IMR-90 (cell line): ENCODE data around the gene CCT5. TPM values are rescaled to one million over a fixed set of nuclear protein-coding genes. Genes with fewer than 3 reads are reported as not detected.

Experiments
- ATAC-seq: fragments of 200-7000 bp; cut with Tn5 transposase; 2 replicates; pipeline ENCODE4 v1.9.1; 2020; ENCODE audit warnings: low read depth, mild to moderate bottlenecking, moderate library complexity
- BruUV-seq: library from RNA; stranded (reverse); fragments of 400-500 nt; replicated peaks from 2 replicates; lab custom pipeline; 2021; lab: Mats Ljungman, UMichigan
- CTCF ChIA-PET: fragments of 300-600 bp; formaldehyde crosslinking; extraction: SDS; loops from one replicate; lab custom pipeline; 2021; ENCODE audit warnings: antibody characterized with exemption; lab: Yijun Ruan, JAX
- POLR2A ChIA-PET: fragments of 300-600 bp; sonication (Branson Sonifier 250); formaldehyde crosslinking; loops from one replicate; lab custom pipeline; 2022; ENCODE audit warnings: antibody characterized with exemption; ENCODE audit not compliant: unreplicated experiment; lab: Charles Lee
- DNase-seq: peaks from one replicate; pipeline ENCODE4 v3.0.0; 2013
- H2AFZ ChIP-seq: replicated peaks from 2 replicates; pipeline ENCODE3; 2013; ENCODE audit warnings: low read length, mild to moderate bottlenecking; ENCODE audit not compliant: poor library complexity
- H2AK5ac ChIP-seq: 2 replicates; pipeline ENCODE4 v1.6.1; 2013; ENCODE audit warnings: low read depth, low read length, inconsistent platforms
- H2AK9ac ChIP-seq: replicated peaks from 2 replicates; pipeline ENCODE3; 2013; ENCODE audit warnings: mild to moderate bottlenecking, low read depth, low read length, moderate library complexity; ENCODE audit not compliant: poor library complexity
- H2BK120ac ChIP-seq: 2 replicates; pipeline ENCODE4 v1.6.1; 2013; ENCODE audit warnings: low read depth, low read length, inconsistent platforms
- H2BK15ac ChIP-seq: 3 replicates; pipeline ENCODE4 v1.6.1; 2013; ENCODE audit warnings: low read depth, low read length, inconsistent platforms
- H2BK20ac ChIP-seq: 2 replicates; pipeline ENCODE4 v1.6.1; 2013; ENCODE audit warnings: low read depth, mild to moderate bottlenecking, inconsistent platforms, low read length, moderate library complexity
- H2BK5ac ChIP-seq: 2 replicates; pipeline ENCODE4 v1.6.1; 2013; ENCODE audit warnings: mild to moderate bottlenecking, low read depth, low read length, inconsistent platforms; ENCODE audit not compliant: poor library complexity, severe bottlenecking
- H3K14ac ChIP-seq: replicated peaks from 2 replicates; pipeline ENCODE4 v1.6.1; 2013; ENCODE audit warnings: low read depth, low read length, inconsistent platforms
- H3K18ac ChIP-seq: 2 replicates; pipeline ENCODE4 v1.6.1; 2013; ENCODE audit warnings: low read depth, low read length, control low read depth
- H3K23ac ChIP-seq: 2 replicates; pipeline ENCODE4 v1.6.1; 2013; ENCODE audit warnings: low read depth, low read length, inconsistent platforms
- H3K27ac ChIP-seq: 2 replicates; pipeline ENCODE4 v1.5.1; 2013; ENCODE audit warnings: mild to moderate bottlenecking, control low read depth, low read length; ENCODE audit not compliant: insufficient read depth
- H3K27me3 ChIP-seq: 2 replicates; pipeline ENCODE4 v1.6.1; 2013; ENCODE audit warnings: low read length; ENCODE audit not compliant: control insufficient read depth, insufficient read depth
- H3K36me3 ChIP-seq: 2 replicates; pipeline ENCODE4 v1.6.1; 2013; ENCODE audit warnings: low read length, mixed read lengths; ENCODE audit not compliant: control insufficient read depth, insufficient read depth
- H3K4ac ChIP-seq: 2 replicates; pipeline ENCODE4 v1.6.1; 2013; ENCODE audit warnings: low read depth, low read length, inconsistent platforms
- H3K4me1 ChIP-seq: 2 replicates; pipeline ENCODE4 v1.6.1; 2013; ENCODE audit warnings: low read length, mixed read lengths; ENCODE audit not compliant: control insufficient read depth, insufficient read depth
- H3K4me2 ChIP-seq: 2 replicates; pipeline ENCODE4 v1.6.1; 2013; ENCODE audit warnings: low read depth, mild to moderate bottlenecking, control low read depth, low read length, moderate library complexity
- H3K4me3 ChIP-seq: 2 replicates; pipeline ENCODE4 v1.5.1; 2013; ENCODE audit warnings: low read depth, mild to moderate bottlenecking, control low read depth, low read length, moderate library complexity; ENCODE audit not compliant: insufficient read depth
- H3K56ac ChIP-seq: 2 replicates; pipeline ENCODE4 v1.6.1; 2013; ENCODE audit warnings: low read length, inconsistent platforms; ENCODE audit not compliant: insufficient read depth; ENCODE audit errors: extremely low read depth
- H3K79me1 ChIP-seq, 2 experiments: 2 replicates each; pipeline ENCODE4 v1.6.1; 2013; ENCODE audit warnings: low read length in 2 of 2, inconsistent platforms in 1 of 2, low read depth in 1 of 2
- H3K9ac ChIP-seq: 2 replicates; pipeline ENCODE4 v1.6.1; 2013; ENCODE audit warnings: low read depth, low read length, control low read depth
- H3K9me1 ChIP-seq: 2 replicates; pipeline ENCODE4 v1.6.1; 2013; ENCODE audit warnings: low read length, inconsistent platforms; ENCODE audit not compliant: insufficient read depth
- H3K9me3 ChIP-seq: 2 replicates; pipeline ENCODE4 v1.6.1; 2013; ENCODE audit warnings: low read length; ENCODE audit not compliant: control insufficient read depth, insufficient read depth
- H4K20me1 ChIP-seq: 2 replicates; pipeline ENCODE4 v1.6.1; 2013; ENCODE audit warnings: low read length, inconsistent platforms; ENCODE audit not compliant: insufficient read depth
- H4K5ac ChIP-seq: 2 replicates; pipeline ENCODE4 v1.6.1; 2013; ENCODE audit warnings: mild to moderate bottlenecking, low read depth, low read length, control low read depth
- H4K8ac ChIP-seq, 2 experiments: 2 replicates each; pipeline ENCODE4 v1.6.1; 2013; ENCODE audit warnings: low read depth in 2 of 2, low read length in 2 of 2, control low read depth in 1 of 2, inconsistent platforms in 1 of 2
- H4K91ac ChIP-seq: 2 replicates; pipeline ENCODE4 v1.6.1; 2013; ENCODE audit warnings: low read depth, low read length, inconsistent platforms; ENCODE audit not compliant: insufficient read depth
- BHLHE40 ChIP-seq: fragments of 150-350 bp; IDR thresholded peaks from 2 replicates; pipeline ENCODE4 v1.6.1; 2016; ENCODE audit warnings: mild to moderate bottlenecking, low read depth, low read length
- CHD1 ChIP-seq: IDR thresholded peaks from 2 replicates; pipeline ENCODE4 v1.6.1; 2012; ENCODE audit warnings: low read depth, low read length, improper control_type of control experiment
- FOS ChIP-seq: fragments of 150-350 bp; IDR thresholded peaks from 2 replicates; pipeline ENCODE4 v1.6.1; 2016; ENCODE audit warnings: low read depth, low read length
- MXI1 ChIP-seq: IDR thresholded peaks from 2 replicates; pipeline ENCODE4 v1.6.1; 2012; ENCODE audit warnings: low read depth, mild to moderate bottlenecking, low read length, moderate library complexity, borderline replicate concordance
- NFE2L2 ChIP-seq: fragments of 150-350 bp; IDR thresholded peaks from 2 replicates; pipeline ENCODE4 v1.6.1; 2016; ENCODE audit warnings: low read depth, mild to moderate bottlenecking, low read length
- RAD21 ChIP-seq: IDR thresholded peaks from 2 replicates; pipeline ENCODE4 v1.6.1; 2012; ENCODE audit warnings: low read length, improper control_type of control experiment
- RCOR1 ChIP-seq: IDR thresholded peaks from 2 replicates; pipeline ENCODE4 v1.6.1; 2012; ENCODE audit warnings: mild to moderate bottlenecking, low read length, improper control_type of control experiment; ENCODE audit not compliant: insufficient replicate concordance
- RFX5 ChIP-seq: IDR thresholded peaks from 2 replicates; pipeline ENCODE4 v1.8.0; 2012; ENCODE audit warnings: low read depth, mild to moderate bottlenecking, low read length, moderate library complexity
- SMC3 ChIP-seq: fragments of 150-350 bp; IDR thresholded peaks from 2 replicates; pipeline ENCODE4 v1.6.1; 2016; ENCODE audit warnings: low read depth, mild to moderate bottlenecking, antibody characterized with exemption, low read length, moderate library complexity
- WGBS, 2 experiments: methylation state at CpG; one replicate each; pipeline versions ENCODE4 v1.1.5 to v1.1.7; 2013; ENCODE audit warnings: missing lambda C conversion rate in 2 of 2; ENCODE audit not compliant: insufficient read length in 1 of 2; ENCODE audit errors: extremely low coverage in 2 of 2; 5-methylcytosine and 5-hydroxymethylcytosine counted together
- dilution Hi-C: fragments of 300-500 bp; cut with HindIII; formaldehyde crosslinking; loops from one replicate; pipeline ENCODE4 v1.14.3; 2018; ENCODE audit warnings: low sequenced_read_pairs; ENCODE audit not compliant: unreplicated experiment
- in situ Hi-C: fragments of 300-500 bp; cut with MboI; formaldehyde crosslinking; loops from 3 replicates; pipeline ENCODE4 v1.14.3; 2019; ENCODE audit warnings: low sequenced_read_pairs, inconsistent platforms, mixed read lengths
- intact Hi-C: fragments of 100-400 bp; cut with micrococcal nuclease; formaldehyde crosslinking; loops from 2 replicates; pipeline ENCODE4 v1.10.0; 2022
- polyA plus RNA-seq, 3 experiments: library from polyadenylated mRNA; depleted of rRNA; stranded (reverse); fragments of >200 nt; gene quantifications; 2 replicates each; pipeline ENCODE4 v1.2.3, GENCODE V29; 2012; ENCODE audit warnings: low replicate concordance in 1 of 3
- total RNA-seq: library from RNA; depleted of rRNA; stranded (reverse); fragments of >200 nt; gene quantifications from 2 replicates; pipeline ENCODE4 v1.2.3, GENCODE V29; 2012
- TF ChIP-seq, protein P1 (sequence below): conservative IDR thresholded peaks from 2 replicates; pipeline ENCODE4 v1.5.1; 2012; ENCODE audit warnings: mild to moderate bottlenecking, low read depth, low read length, improper control_type of control experiment
- TF ChIP-seq, protein P2 (sequence below): fragments of 150-350 bp; IDR thresholded peaks from 2 replicates; pipeline ENCODE4 v1.6.1; 2017; ENCODE audit warnings: mild to moderate bottlenecking, antibody characterized with exemption, low read length, low read depth

CCT5 gene
- total and polyA plus RNA-seq, 2 of the 4 experiments (the other 2 are of a cell fraction): 358 to 481 TPM

DNA sequence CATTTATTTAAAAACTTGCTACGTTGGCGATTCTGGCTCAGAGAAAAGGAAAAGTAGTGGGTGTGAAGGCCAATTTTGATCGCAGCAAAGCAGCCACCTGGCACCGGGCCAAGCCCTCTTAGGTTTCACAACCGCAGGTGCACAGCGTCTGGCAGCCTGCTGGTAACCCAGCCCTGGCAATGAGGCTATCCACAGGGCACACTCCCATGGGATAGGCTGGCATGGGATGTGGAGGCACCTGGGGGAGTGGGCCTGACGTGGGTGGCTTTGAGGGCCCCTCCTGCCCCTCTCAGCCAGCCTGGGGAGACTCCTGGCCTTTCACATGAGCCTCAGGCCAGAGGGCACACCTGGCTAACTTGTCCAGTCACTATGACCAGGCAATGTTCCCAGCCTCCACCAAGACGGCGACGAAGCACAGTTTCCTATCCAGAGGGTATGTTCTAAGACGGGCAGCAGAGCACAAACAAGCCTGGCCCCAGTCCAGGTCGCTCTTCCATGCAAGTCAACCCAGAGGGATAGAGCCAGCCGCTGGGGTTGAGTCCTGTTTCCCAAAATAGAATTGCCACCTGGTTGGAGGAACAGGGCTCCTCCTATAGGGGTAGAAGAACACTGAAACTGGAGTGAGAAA is 38.6 kb downstream of the CCT5 start:
- H2BK15ac ChIP-seq: no peak overlapping the region
- no TSS peak for BruUV-seq
- no peak for ATAC-seq
- POLR2A ChIA-PET: no interaction called here
- no peak overlapping the region for H3K9ac ChIP-seq
- H3K27me3 ChIP-seq: no peaks in the 10 kb centered on the region
- DNase-seq: no peak
- H2BK5ac ChIP-seq: no peak overlapping the region
- WGBS, 2 experiments: 80% methylated on average over 2 of the region's 13 CpGs; no CpG with 5 or more reads in 1 of the 2 experiments
- no peak overlapping the region for H4K91ac ChIP-seq
- no peak overlapping the region for H3K27ac ChIP-seq
- no peak overlapping the region for H3K14ac ChIP-seq
- no peak overlapping the region for H3K4me2 ChIP-seq
- H3K9me3 ChIP-seq: no peaks in the 10 kb centered on the region
- H4K20me1 ChIP-seq: no peaks in the 10 kb centered on the region
- no peak overlapping the region for H3K56ac ChIP-seq
- H3K79me1 ChIP-seq: no peaks in the 10 kb centered on the region
- H3K4me3 ChIP-seq: no peak overlapping the region
- no peak overlapping the region for H4K5ac ChIP-seq
- no peak overlapping the region for H2BK120ac ChIP-seq
- no peak overlapping the region for H2AK9ac ChIP-seq
- no peak overlapping the region for H3K18ac ChIP-seq
- no peak overlapping the region for H3K4ac ChIP-seq
- no peaks in the 10 kb centered on the region; the same call in 1 of the 2 replicates for H3K4me1 ChIP-seq
- intact Hi-C loops (loop anchor here (5.0 kb wide), 1 partner anchor 44 kb away; no protein-coding TSS in a partner anchor), in situ Hi-C loops (loop anchor here (5.0 kb wide), 1 partner anchor 129 kb away; no protein-coding TSS in a partner anchor), dilution Hi-C loops (no loop called here)
- H2AK5ac ChIP-seq: no peak overlapping the region
- 0 out of 2 replicates have a peak, but pooled peaks cover 3% of the 10 kb centered on the region for H3K9me1 ChIP-seq
- no peak overlapping the region for H4K8ac ChIP-seq
- H2AFZ ChIP-seq: no peak overlapping the region
- H3K23ac ChIP-seq: no peak overlapping the region
- no peak for TF ChIP-seq BHLHE40
- no peak for TF ChIP-seq RAD21
- TF ChIP-seq NFE2L2: no peak
- no peak for TF ChIP-seq CHD1
- no peak for TF ChIP-seq RFX5
- TF ChIP-seq, protein P1, sequence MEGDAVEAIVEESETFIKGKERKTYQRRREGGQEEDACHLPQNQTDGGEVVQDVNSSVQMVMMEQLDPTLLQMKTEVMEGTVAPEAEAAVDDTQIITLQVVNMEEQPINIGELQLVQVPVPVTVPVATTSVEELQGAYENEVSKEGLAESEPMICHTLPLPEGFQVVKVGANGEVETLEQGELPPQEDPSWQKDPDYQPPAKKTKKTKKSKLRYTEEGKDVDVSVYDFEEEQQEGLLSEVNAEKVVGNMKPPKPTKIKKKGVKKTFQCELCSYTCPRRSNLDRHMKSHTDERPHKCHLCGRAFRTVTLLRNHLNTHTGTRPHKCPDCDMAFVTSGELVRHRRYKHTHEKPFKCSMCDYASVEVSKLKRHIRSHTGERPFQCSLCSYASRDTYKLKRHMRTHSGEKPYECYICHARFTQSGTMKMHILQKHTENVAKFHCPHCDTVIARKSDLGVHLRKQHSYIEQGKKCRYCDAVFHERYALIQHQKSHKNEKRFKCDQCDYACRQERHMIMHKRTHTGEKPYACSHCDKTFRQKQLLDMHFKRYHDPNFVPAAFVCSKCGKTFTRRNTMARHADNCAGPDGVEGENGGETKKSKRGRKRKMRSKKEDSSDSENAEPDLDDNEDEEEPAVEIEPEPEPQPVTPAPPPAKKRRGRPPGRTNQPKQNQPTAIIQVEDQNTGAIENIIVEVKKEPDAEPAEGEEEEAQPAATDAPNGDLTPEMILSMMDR: no peak
- no peak for TF ChIP-seq MXI1
- TF ChIP-seq RCOR1: no peak
- TF ChIP-seq SMC3: no peak
- TF ChIP-seq, protein P2, sequence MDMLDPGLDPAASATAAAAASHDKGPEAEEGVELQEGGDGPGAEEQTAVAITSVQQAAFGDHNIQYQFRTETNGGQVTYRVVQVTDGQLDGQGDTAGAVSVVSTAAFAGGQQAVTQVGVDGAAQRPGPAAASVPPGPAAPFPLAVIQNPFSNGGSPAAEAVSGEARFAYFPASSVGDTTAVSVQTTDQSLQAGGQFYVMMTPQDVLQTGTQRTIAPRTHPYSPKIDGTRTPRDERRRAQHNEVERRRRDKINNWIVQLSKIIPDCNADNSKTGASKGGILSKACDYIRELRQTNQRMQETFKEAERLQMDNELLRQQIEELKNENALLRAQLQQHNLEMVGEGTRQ: no peak
- TF ChIP-seq FOS: no peak
- CTCF ChIA-PET: interaction anchor here (1.1 to 1.2 kb wide), 2 partner anchors 37 to 137 kb away, joined by 4 to 6 read pairs; no protein-coding TSS in a partner anchor
- H3K36me3 ChIP-seq: no peaks in the 10 kb centered on the region
- H2BK20ac ChIP-seq: no peak overlapping the region
